Ectodermal cell (in vitro differentiated cells): ENCODE results near the gene EMILIN2.

ENCODE experiments used
- H3K27ac ChIP-seq: 2 replicates; pipeline ENCODE4 v1.7.0; 2013; ENCODE audit warnings: mild to moderate bottlenecking, low read depth, low read length; ENCODE audit not compliant: insufficient read depth, poor library complexity, severe bottlenecking
- H3K27me3 ChIP-seq: 2 replicates; pipeline ENCODE4 v1.7.0; 2013; ENCODE audit warnings: mild to moderate bottlenecking, low read length; ENCODE audit not compliant: insufficient read depth, control insufficient read depth, poor library complexity, severe bottlenecking
- H3K36me3 ChIP-seq: one replicate; pipeline ENCODE4 v1.7.0; 2013; ENCODE audit warnings: low read length; ENCODE audit not compliant: control insufficient read depth, insufficient read depth
- H3K4me1 ChIP-seq: one replicate; pipeline ENCODE4 v1.7.0; 2013; ENCODE audit warnings: low read length; ENCODE audit not compliant: control insufficient read depth, insufficient read depth
- H3K4me3 ChIP-seq: 2 replicates; pipeline ENCODE4 v1.7.0; 2013; ENCODE audit warnings: low read depth, low read length, control low read depth; ENCODE audit not compliant: insufficient read depth
- H3K9me3 ChIP-seq: 2 replicates; pipeline ENCODE4 v1.7.0; 2013; ENCODE audit warnings: mild to moderate bottlenecking, low read length, moderate library complexity; ENCODE audit not compliant: control insufficient read depth
- WGBS, 2 experiments: methylation state at CpG; one replicate each; pipeline ENCODE4 v1.1.7; 2013; ENCODE audit warnings: missing lambda C conversion rate in 2 of 2; 5-methylcytosine and 5-hydroxymethylcytosine counted together

The EMILIN2 gene

GRCh38 chr18:2871111-2871720, 24.4 kb downstream of the EMILIN2 start:
- no peak overlapping the region for H3K27ac ChIP-seq
- 91 to 92% methylated on average over 8 of the region's 8 CpGs for WGBS, 2 experiments
- no peaks in the 10 kb centered on the region for H3K27me3 ChIP-seq
- H3K36me3 ChIP-seq = no peaks in the 10 kb centered on the region
- H3K9me3 ChIP-seq = no peaks in the 10 kb centered on the region
- no peaks in the 10 kb centered on the region for H3K4me1 ChIP-seq
- no peak overlapping the region for H3K4me3 ChIP-seq

GRCh38 chr18:2872095-2872494, 25.3 kb downstream of the EMILIN2 start:
- Histone ChIP-seq H3K4me1 (no peaks in the 10 kb centered on the region), H3K27ac (no peak overlapping the region), H3K36me3 (no peaks in the 10 kb centered on the region), H3K4me3 (no peak overlapping the region), H3K27me3 (no peaks in the 10 kb centered on the region), H3K9me3 (no peaks in the 10 kb centered on the region)
- WGBS, 2 experiments = 94% methylated on average over 6 of the region's 6 CpGs

GRCh38 chr18:2874765-2875164, 28.0 kb downstream of the EMILIN2 start:
- 92 to 94% methylated on average over 7 of the region's 7 CpGs for whole genome bisulfite sequencing, 2 experiments
- no peaks in the 10 kb centered on the region for H3K27me3 ChIP-seq
- H3K27ac ChIP-seq = no peak overlapping the region
- no peaks in the 10 kb centered on the region for H3K4me1 ChIP-seq
- H3K36me3 ChIP-seq = no peaks in the 10 kb centered on the region
- no peaks in the 10 kb centered on the region for H3K9me3 ChIP-seq
- H3K4me3 ChIP-seq = no peak overlapping the region

- no peak overlapping the region for H3K4me3 ChIP-seq
- H3K36me3 ChIP-seq = no peaks in the 10 kb centered on the region
- H3K9me3 ChIP-seq = no peaks in the 10 kb centered on the region
- H3K4me1 ChIP-seq = peaks cover 8% of the 10 kb centered on the region
- WGBS, 2 experiments = 95% methylated on average over 15 of the region's 15 CpGs
- H3K27me3 ChIP-seq = no peaks in the 10 kb centered on the region
- no peak overlapping the region for H3K27ac ChIP-seq
Observed at GRCh38 chr18:2878656-2879330, 32.0 kb downstream of the EMILIN2 start.

- Histone ChIP-seq H3K27ac (no peak overlapping the region), H3K4me1 (peaks cover 8% of the 10 kb centered on the region), H3K4me3 (no peak overlapping the region), H3K36me3 (no peaks in the 10 kb centered on the region), H3K27me3 (no peaks in the 10 kb centered on the region), H3K9me3 (no peaks in the 10 kb centered on the region)
- WGBS, 2 experiments = 91 to 95% methylated on average over 4 of the region's 4 CpGs
Observed at GRCh38 chr18:2879889-2880288, 33.1 kb downstream of the EMILIN2 start.

GRCh38 chr18:2880473-2880872, 33.7 kb downstream of the EMILIN2 start:
- Histone ChIP-seq H3K9me3 (no peaks in the 10 kb centered on the region), H3K27ac (no peak overlapping the region), H3K4me1 (peaks cover 8% of the 10 kb centered on the region), H3K4me3 (no peak overlapping the region), H3K36me3 (no peaks in the 10 kb centered on the region), H3K27me3 (no peaks in the 10 kb centered on the region)
- WGBS, 2 experiments = 87 to 88% methylated on average over 17 of the region's 17 CpGs

- Histone ChIP-seq H3K4me1 (peaks cover 8% of the 10 kb centered on the region), H3K9me3 (no peaks in the 10 kb centered on the region), H3K27ac (no peak overlapping the region), H3K27me3 (no peaks in the 10 kb centered on the region), H3K36me3 (no peaks in the 10 kb centered on the region), H3K4me3 (no peak overlapping the region)
- 85 to 86% methylated on average over 16 of the region's 16 CpGs for WGBS, 2 experiments
Observed at GRCh38 chr18:2881088-2881839, 34.5 kb downstream of the EMILIN2 start.

GRCh38 chr18:2881840-2882195, 35.0 kb downstream of the EMILIN2 start:
- Histone ChIP-seq H3K4me3 (no peak overlapping the region), H3K9me3 (no peaks in the 10 kb centered on the region), H3K4me1 (peaks cover 8% of the 10 kb centered on the region), H3K36me3 (no peaks in the 10 kb centered on the region), H3K27ac (no peak overlapping the region), H3K27me3 (no peaks in the 10 kb centered on the region)
- 90 to 91% methylated on average over 9 of the region's 9 CpGs for WGBS, 2 experiments

- no peak overlapping the region for H3K4me3 ChIP-seq
- WGBS, 2 experiments = 84 to 92% methylated on average over 4 of the region's 4 CpGs
- H3K27me3 ChIP-seq = no peaks in the 10 kb centered on the region
- no peaks in the 10 kb centered on the region for H3K9me3 ChIP-seq
- H3K27ac ChIP-seq = no peak overlapping the region
- H3K4me1 ChIP-seq = peaks cover 8% of the 10 kb centered on the region
- H3K36me3 ChIP-seq = no peaks in the 10 kb centered on the region
Observed at GRCh38 chr18:2882201-2882600, 35.4 kb downstream of the EMILIN2 start.

- Histone ChIP-seq H3K4me3 (no peak overlapping the region), H3K27ac (no peak overlapping the region), H3K36me3 (no peaks in the 10 kb centered on the region), H3K9me3 (no peaks in the 10 kb centered on the region), H3K4me1 (peaks cover 8% of the 10 kb centered on the region), H3K27me3 (no peaks in the 10 kb centered on the region)
- 83 to 87% methylated on average over 10 of the region's 10 CpGs for WGBS, 2 experiments
Observed at GRCh38 chr18:2883076-2883735, 36.4 kb downstream of the EMILIN2 start.
